Stimulated activated CD8-positive, alpha-beta memory T cell treated with anti-CD3 and anti-CD28 coated beads, Interleukin-15, amount 100 ng/mL, for 4 hours (primary cell): Measurements from ENCODE around the gene STOML2.
"Not testable (repeated sequence)": the region's sequence is repeated elsewhere in the genome, so short reads cannot be mapped to it uniquely, and the experiment has no call there.

Source experiments
- DNase-seq, 2 donors: peaks; one replicate each; pipeline ENCODE4 v3.0.0-alpha.2; 2020; ENCODE audit warnings: low read depth in 2 of 2

Gene STOML2

DNA sequence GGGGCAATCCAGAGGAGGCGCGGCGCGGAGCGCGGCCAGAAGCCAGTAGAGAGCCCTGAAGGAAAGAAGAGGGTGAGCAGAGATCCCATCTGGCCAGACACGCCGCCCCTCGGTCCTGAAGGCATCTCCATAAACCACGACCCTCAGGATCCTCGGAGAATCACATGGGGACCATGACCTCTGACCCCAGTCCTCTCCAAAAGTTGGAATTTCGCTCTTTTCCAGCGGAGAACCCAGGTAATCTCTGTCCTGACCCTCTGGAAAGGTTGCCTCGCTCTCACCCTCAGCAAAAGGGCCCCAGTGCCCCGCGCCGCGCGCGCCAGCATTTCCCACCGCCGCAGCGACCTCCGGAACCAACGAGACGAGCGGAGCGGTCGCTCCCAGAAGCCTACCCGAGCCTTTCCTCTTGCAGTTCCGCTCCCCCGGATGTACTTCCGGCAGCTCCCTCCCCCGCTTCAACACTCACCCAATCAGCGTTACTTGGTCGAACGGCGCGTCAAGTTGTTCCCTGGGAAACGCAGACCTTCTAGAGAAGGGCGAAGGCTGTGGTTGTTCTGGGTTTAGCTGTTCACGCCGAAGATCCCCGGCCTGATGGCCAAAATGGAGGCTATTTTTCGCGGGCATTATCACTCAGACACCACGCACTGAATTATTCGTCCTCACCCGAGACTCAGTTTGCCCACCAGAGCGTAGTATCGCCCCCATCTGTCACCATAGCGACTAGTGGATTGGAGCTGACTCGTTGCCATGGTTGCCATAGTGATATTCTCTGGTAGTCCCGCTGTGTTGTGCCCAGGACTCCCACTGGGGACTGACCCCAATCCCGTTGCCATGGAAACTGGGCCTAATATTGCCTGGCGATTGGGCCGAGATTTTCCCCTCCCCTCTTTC is at the start of gene STOML2:
Gene STOML2 (minus strand): TSS at position 363 of the 891 bp plus-strand sequence. CDS start 37 bp downstream, at position 326.
- peak; percentile 83 to 90 for DNase-seq

GRCh38 chr9:35147941-35148563 is 45.1 kb upstream of the STOML2 start:
- not testable (repeated sequence) for DNase-seq

DNA sequence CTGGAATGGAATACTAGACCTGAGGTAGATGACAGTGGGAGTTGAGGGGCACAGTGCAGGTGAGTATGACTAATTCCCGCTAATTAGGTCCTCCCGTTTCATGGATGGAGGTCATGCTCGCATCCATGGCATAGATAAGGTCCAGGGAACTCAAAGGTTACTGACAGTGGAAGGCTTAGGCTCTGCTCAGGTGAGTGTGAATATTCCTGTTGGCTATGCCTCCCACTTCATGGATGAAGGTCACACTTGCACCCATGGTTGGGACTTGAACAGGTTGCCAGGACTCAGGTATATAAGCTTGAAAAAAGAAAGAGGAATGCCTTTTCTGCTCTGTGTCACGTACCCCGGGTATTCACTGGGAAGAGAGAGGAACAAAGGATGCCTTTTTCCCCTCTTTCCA is 39.1 kb upstream of the STOML2 start:
- DNase-seq: no peak

DNA sequence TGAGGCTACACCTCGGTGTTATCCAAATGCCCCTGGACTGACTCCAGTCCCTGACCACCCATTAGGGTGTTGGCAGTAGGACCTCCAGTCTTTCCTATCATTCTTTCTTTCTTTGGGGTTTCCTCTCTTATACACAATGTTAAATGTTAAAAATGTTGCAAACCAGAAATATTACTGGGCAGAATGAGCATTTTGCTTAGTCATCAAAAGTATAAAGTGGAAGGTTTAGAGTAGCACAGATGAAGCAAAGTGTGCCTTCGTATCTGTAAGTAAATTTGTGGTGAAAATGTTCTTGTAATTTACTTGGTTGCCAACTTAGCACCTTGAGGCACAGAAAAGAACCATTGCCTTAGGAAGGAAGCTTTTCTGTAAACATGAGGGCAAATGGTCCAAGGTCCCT is 37.2 kb upstream of the STOML2 start:
- no peak for DNase-seq

DNA sequence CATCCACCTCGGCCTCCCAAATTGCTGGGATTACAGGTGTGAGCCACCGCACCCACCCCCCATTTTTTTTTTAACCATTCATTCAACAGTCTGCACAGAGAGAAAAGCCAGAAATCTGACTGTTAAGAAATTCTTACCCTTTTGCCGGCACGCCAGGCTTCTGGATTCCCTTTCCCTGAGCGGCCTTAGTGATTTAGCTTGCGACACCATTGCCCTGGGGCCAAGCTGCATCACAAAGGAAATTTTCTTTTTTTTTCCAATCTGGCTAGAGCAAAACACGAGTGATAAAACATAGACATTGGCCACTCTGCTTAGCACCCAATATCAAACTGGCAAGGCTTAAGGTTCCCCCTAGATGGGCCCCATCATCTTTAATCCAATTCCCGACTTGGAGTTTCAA is 33.9 kb upstream of the STOML2 start:
- DNase-seq: no peak

DNA sequence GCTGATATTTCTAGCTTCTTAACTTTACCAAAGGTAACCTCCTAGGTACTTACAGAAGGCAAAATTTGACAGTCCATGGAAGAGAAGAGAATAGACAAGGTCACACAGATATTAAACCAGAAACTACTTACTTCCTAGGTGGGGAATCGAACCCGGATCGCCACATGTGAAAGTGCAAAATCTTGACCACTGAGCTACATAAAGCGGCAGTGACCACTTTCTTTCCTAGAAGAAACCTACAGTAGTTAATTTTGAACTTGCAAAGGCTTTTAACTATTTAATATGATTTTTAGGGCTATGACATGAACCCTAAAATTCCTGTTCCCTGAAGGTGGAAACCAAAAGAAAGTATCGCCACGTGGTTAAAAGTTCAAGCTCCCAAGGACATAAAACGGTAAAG is 33.1 kb upstream of the STOML2 start:
- no peak for DNase-seq

DNA sequence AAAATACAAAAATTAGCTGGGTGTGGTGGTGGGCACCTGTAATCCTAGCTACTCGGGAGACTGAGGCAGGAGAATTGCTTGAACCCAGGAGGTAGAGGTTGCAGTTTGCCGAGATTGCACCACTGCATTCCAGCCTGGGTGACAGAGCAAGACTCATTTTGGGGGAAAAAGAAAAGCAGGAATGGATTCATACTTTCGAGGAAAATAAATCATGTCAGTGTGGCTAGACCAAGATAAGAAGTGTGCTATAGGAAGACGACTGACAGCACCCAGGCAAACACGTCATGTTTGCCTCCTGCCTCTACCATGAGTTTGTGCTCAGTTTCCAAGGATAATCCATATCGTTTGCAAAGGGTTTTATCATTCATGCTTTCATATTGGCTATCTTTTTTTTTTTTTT is 32.0 kb upstream of the STOML2 start:
- no peak for DNase-seq

GRCh38 chr9:35116898-35117551 is 14.1 kb upstream of the STOML2 start:
- peak; percentile 58 to 76 for DNase-seq

DNA sequence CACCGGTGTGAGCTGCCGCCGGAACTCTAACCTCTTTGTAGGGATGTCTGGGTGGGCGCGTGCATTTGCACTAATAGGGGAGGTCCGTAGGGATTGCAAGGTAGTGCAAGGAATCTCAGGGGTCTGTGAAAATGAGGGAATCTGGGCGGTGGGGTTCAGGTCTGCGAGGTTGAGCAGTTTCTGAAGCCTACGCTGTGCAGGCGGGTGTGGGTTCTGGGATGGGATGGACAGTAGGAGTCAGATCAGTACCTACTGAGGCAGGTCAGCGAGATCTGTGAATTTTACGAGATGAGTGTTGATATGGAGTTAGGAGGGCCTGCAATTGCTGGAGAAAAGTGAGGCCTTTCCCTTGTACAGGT is 13.6 kb upstream of the STOML2 start:
- no peak for DNase-seq

DNA sequence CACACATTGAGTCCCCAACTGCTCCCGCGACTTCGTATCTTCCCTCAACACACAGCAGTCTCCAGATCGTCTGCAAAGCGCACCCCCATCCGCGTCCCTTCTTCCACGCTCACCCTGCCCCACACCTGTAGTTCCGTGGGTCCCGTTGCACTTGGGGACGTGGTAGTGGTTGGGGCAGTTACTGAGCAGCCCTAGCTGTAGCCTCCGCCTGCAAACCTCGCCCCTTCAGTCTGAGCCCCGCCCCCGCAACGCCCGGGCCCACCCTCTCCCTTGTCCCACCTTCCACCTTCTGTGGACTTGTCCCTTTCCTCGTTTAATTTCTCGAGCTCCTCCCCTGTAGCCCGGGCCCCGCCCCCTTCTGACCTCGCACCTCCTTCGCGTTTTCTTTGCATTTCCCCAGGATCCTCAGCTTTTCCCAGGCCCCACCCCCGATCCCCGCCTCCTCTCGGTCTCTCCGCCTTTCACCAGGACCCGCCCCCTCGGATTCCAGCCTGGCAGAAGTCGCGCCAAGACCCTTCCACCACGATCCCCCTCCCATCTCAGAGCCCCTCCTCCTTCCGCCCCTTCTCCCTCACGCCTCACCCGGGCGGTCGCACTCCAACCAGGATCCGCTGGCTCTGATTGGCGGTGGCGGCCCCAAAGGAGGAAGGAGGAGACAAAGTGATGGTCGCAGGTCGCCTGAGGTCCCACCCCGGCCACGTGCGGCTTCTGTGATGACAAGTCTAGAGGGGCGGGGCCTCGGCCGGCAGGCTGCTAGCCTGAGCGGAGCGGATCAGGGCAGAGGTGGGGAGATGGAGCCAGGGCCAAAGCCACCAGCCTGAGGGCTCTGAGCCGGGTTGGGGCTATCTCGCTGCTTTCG is 13.0 kb upstream of the STOML2 start, which contains the start of gene ATOSB:
Gene ATOSB (minus strand): TSS at position 183 of the 859 bp plus-strand sequence. CDS start 7,588 bp downstream, outside the sequence.
- peak; percentile 78 to 85 for DNase-seq

DNA sequence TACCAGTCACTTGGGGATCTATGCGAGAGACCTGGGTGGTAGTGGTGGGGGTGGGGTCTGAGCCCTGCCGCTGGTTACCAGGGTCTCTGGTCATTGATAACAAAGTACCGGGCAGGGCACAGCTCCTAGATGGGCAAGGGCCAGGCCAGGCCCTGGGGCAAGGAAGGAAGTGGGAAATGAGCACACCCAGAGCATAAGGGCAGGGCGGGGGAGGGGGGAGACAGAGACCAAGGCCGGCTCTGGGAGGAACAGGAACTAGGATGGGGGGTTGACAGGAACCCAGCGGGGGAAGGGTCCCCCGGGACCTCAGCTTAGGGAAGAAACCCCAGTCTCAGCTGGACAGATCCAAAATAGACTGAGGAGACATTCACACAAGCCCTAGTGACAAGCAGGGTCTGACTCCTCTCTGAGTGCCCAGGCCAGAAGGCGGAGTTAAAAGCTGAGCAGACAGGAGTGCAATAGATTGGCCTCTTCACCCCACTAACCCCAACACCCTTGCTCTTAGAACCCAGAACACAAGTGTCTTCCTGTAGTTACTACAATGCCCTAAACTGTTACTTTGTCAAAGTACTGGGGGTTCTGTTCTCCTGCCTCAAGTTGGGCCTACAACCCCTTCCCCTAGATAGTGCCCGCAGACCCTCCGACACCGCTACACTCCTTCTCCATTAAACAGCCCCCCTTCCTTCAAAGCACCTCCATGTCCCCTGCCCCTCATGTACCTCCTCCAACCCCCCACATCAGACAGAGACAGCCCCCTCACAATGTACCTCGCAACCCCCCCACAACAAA is 12.1 kb upstream of the STOML2 start:
- no peak for DNase-seq

DNA sequence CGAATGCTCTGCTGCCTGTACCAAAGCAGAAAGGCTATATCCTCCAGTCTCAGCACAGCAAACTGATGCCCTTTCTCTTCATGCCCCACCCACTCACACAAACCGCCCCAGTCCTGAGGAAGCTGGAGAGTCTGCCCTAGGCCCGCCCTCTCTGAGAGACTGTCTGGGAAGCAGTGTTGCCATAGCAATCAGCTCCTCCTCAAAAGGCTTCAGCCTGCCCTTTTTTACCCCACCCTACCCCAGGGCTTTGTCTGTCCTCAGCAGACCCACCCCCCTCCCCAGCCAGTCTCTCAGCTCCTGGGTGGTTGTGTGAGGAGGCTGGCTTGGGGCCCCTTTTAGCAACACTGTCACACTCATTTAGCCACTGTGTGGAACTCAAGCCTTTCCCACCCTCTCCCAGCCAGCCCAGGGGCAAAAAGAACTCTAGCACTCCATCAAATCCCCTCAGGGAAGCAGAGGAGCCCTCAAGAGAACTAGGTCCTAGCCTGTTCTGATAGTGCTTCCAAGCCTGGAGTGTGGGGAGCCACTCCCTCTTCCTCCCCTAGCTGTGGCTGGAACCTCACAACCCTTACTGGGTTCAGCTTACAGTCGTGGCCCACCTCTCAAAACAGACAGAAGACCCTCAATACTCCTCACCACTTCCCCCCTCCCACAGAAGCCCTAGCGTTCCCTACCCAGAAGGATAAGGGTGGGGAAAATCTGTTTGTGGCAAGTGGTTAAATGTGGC is 11.3 kb upstream of the STOML2 start:
- DNase-seq: peak in 1 of 2 donors; percentile 34

DNA sequence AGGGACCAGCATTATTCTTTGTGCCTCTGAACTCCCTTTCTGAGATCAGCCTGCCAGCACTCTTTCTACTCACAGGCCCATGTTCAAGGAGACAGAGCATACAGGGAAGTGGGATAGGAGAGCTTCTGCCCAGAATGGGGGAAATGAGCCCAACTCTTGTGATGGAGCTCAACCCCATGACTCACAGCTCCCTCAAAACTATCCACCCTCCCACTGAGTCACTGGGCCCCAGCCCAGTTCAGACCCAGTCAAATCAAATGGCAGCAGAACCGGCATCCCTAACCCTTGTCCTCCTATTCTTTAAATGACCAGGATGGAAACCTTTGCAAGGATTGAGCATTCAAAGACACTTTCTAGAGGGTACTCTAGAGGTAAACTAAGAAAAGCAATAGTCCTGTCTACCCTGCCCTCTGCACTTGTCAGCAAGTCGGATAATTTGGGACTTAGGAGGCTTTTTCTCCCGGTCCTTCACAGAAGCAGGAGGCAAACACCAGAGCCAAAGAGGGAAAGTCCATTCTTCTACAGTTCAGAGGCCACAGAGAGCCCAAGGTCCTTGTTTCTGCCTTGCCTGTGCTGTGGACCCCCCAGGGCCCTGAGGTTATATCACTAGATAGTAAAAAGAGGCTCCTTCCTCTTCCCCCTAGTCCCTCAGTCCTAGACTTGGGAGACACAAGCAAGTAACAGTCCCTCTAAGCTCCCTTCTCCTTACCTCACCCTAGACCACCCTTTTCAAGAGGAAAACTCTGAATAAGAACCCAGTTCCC is 9.5 kb upstream of the STOML2 start:
- no peak for DNase-seq

DNA sequence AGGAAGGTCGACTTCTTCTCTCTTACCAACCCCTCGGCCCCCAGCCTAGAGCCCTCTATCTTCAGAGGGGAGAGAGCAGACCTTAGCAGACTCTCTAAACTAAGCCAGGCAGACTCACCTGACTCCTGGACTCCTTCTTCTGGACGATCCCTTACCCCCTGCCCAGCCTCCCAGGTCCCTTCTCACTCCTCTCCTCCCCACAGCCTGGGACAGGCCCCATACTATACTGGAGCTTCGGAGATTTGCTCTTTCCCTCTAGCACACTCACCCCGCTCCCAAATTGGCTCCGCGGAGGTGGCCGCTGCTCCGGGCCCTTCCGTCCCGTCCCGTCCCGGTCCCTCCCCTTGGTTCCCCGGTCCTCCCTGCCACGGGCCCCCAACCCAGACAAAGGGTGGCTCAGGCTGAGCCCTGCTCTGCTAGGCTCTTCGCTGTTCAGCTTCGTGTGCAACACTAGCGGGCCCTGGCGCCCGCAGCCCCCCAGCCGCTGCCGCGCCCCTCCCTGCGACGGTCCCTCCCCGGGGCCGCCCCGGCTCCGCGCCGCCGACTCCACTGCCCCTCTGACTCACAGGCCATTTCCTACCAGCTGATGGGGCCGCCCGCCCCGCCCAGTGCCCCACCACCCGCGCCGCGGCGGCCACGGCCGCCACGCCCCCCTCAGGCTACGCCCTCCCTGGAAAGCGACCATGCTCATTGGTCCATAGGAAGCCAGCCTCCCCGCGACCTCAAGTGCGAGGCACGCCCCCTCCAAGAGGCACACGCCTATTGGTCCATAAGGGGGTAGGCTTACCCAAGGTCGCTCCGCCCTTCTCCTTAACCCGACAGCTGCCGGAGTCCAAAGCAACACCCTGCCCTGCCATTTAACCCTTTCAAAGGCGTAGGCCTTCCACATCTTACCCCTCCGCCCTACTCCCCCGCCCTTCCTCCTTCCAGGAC is 8.3 kb upstream of the STOML2 start:
- DNase-seq: peak; percentile 91

DNA sequence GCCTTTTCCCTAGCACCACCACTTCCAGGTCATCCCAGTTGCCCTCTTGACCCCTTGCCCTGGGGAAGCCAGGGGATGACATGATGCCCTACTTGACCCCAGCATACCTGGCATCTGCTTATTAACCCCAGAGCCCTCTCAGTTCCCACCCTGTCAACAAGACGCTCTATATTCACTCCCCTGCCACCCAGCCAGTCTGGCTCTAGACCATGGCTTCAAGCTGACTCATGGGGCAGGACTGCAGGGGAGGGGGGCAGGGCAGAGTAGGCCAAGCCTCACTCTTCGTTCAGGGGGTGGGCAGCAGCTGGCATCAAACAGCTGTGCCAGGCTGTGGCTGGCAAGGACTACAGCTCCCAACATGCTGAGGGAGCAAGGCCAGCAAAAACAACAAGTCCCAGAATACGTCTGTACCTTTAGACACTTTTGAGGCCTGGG is 7.4 kb upstream of the STOML2 start:
- DNase-seq: no peak

GRCh38 chr9:35108946-35109575 is 6.1 kb upstream of the STOML2 start:
- no peak for DNase-seq

GRCh38 chr9:35108461-35108860 is 5.5 kb upstream of the STOML2 start:
- no peak for DNase-seq
